Measurements from ENCODE around the gene SAA2.

The SAA2 gene

DNA sequence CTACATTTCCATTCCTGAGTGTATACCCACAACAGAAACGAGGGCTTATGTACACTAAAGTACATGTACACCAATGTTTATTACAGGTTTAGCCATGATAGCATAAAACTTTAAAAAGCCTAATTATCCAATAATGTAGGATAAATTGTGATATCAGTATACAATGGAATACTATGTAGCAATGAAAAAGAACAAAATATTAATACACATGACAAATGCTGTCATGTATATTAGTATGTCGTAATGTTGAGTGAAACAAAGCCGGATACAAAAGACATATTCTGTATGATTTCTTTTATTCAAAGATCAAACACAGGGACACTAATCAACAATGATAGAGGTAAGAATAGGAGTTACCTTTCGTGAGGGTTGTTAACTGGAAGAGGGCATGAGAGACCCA is 14.6 kb downstream of the SAA2 start:
- WGBS, 2 experiments: 87 to 95% methylated on average over 4 of the region's 4 CpGs
- no peak overlapping the region for H3K27ac ChIP-seq (ENCODE audit: insufficient read depth, low read depth, low read length, poor library complexity, severe bottlenecking)
- H3K36me3 ChIP-seq (ENCODE audit: control insufficient read depth, insufficient read depth, low read length): no peaks in the 10 kb centered on the region
- peaks cover 3% of the 10 kb centered on the region for H3K4me1 ChIP-seq (ENCODE audit: control insufficient read depth, insufficient read depth, low read length)
- no peaks in the 10 kb centered on the region for H3K27me3 ChIP-seq (ENCODE audit: control insufficient read depth, insufficient read depth, low read length, poor library complexity, severe bottlenecking)
- H3K4me3 ChIP-seq (ENCODE audit: insufficient read depth, low read depth, low read length): no peak overlapping the region
- no peaks in the 10 kb centered on the region for H3K9me3 ChIP-seq (ENCODE audit: control insufficient read depth, low read length)

DNA sequence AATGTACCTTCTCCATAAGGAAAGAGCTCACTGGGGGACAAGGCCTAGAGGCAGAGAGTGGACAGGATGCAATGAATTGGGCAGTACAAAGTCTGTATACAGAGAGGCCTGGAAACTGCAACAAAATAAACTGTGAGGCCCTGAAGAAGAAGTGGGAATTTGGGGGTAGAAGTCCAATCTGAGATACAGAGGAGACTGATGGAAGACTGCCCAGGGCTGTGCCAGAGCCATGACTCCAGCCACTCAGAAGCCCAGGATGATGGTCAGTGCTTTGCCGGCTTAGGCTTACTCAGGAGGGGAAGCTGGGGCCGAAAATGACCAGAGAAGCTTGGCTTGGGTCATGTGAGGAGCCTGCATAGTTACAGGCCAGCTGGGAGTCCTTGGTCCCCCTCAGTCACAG is 17.6 kb downstream of the SAA2 start:
- no peaks in the 10 kb centered on the region for H3K36me3 ChIP-seq (ENCODE audit: control insufficient read depth, insufficient read depth, low read length)
- H3K27me3 ChIP-seq (ENCODE audit: control insufficient read depth, insufficient read depth, low read length, poor library complexity, severe bottlenecking): no peaks in the 10 kb centered on the region
- no peak overlapping the region for H3K4me3 ChIP-seq (ENCODE audit: insufficient read depth, low read depth, low read length)
- H3K4me1 ChIP-seq (ENCODE audit: control insufficient read depth, insufficient read depth, low read length): peaks cover 3% of the 10 kb centered on the region
- 82 to 88% methylated on average over 2 of the region's 2 CpGs for WGBS, 2 experiments
- no peak overlapping the region for H3K27ac ChIP-seq (ENCODE audit: insufficient read depth, low read depth, low read length, poor library complexity, severe bottlenecking)
- H3K9me3 ChIP-seq (ENCODE audit: control insufficient read depth, low read length): no peaks in the 10 kb centered on the region

GRCh38 chr11:18229501-18229900 is 19.0 kb downstream of the SAA2 start:
- Histone ChIP-seq H3K4me3 (ENCODE audit: insufficient read depth, low read depth, low read length) (no peak overlapping the region), H3K4me1 (ENCODE audit: control insufficient read depth, insufficient read depth, low read length) (no peaks in the 10 kb centered on the region), H3K27me3 (ENCODE audit: control insufficient read depth, insufficient read depth, low read length, poor library complexity, severe bottlenecking) (no peaks in the 10 kb centered on the region), H3K9me3 (ENCODE audit: control insufficient read depth, low read length) (no peaks in the 10 kb centered on the region), H3K36me3 (ENCODE audit: control insufficient read depth, insufficient read depth, low read length) (no peaks in the 10 kb centered on the region), H3K27ac (ENCODE audit: insufficient read depth, low read depth, low read length, poor library complexity, severe bottlenecking) (no peak overlapping the region)
- WGBS, 2 experiments: 85 to 97% methylated on average over 2 of the region's 3 CpGs

DNA sequence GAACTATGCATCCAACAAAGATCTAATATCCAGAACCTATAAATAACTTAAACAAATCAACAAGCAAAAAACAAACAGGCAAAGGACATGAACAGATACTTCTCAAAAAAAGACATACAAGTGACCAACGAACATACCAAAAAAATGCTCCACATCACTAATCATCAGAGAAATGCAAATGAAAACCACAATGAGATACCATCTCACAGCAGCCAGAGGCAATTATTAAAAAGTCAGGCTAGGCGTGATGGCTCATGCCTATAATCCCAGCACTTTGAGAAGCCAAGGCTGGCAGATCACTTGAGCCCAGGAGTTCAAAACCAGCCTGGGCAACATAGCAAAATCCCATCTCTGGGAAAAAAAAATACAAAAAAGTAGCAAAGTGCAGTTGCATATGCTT is 22.6 kb downstream of the SAA2 start:
- no peaks in the 10 kb centered on the region for H3K9me3 ChIP-seq (ENCODE audit: control insufficient read depth, low read length)
- WGBS, 2 experiments: 75 to 81% methylated on average over 2 of the region's 2 CpGs
- H3K27me3 ChIP-seq (ENCODE audit: control insufficient read depth, insufficient read depth, low read length, poor library complexity, severe bottlenecking): no peaks in the 10 kb centered on the region
- H3K27ac ChIP-seq (ENCODE audit: insufficient read depth, low read depth, low read length, poor library complexity, severe bottlenecking): no peak overlapping the region
- H3K4me1 ChIP-seq (ENCODE audit: control insufficient read depth, insufficient read depth, low read length): no peaks in the 10 kb centered on the region
- H3K36me3 ChIP-seq (ENCODE audit: control insufficient read depth, insufficient read depth, low read length): no peaks in the 10 kb centered on the region
- H3K4me3 ChIP-seq (ENCODE audit: insufficient read depth, low read depth, low read length): no peak overlapping the region

DNA sequence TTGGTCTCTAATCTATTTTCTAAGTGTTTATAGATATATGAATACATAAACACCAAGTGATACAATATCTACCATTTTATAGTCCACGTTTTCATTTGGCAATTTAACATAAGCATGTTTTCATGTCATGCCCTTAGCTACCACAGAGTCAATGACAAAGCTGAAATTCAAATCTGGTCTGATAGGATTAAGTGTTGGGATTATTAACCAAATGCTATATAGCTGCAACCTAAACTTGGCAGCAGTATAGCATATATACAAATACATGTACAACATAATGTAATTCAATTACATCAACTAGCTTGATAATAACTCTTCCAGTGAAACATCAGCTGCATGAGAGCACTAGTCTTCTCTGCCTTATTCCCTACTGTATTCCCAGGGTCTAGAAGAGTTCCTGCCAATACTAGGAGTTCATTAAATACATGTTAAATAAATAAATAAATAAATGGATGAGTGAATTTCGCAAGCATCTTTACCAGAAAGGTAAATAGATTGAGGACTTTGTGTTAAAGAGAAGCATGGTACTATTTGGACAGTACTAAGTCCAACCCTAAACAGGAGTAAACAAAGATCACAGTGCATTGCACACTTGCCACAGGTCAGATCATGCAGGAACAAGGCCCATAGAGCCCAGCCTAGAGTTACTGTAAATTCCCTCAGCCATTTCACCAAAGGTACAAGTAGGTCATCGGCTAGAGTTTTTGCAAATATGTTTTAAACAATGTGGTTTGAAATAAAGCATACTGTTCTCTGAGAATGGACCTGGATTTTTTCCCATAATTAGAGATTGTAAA is 24.7 kb downstream of the SAA2 start:
- Histone ChIP-seq H3K27me3 (ENCODE audit: control insufficient read depth, insufficient read depth, low read length, poor library complexity, severe bottlenecking) (no peaks in the 10 kb centered on the region), H3K27ac (ENCODE audit: insufficient read depth, low read depth, low read length, poor library complexity, severe bottlenecking) (no peak overlapping the region), H3K36me3 (ENCODE audit: control insufficient read depth, insufficient read depth, low read length) (no peaks in the 10 kb centered on the region), H3K9me3 (ENCODE audit: control insufficient read depth, low read length) (no peaks in the 10 kb centered on the region), H3K4me3 (ENCODE audit: insufficient read depth, low read depth, low read length) (no peak overlapping the region), H3K4me1 (ENCODE audit: control insufficient read depth, insufficient read depth, low read length) (no peaks in the 10 kb centered on the region)
- WGBS, 2 experiments: 90 to 97% methylated on average over 2 to 3 of the region's 3 CpGs

DNA sequence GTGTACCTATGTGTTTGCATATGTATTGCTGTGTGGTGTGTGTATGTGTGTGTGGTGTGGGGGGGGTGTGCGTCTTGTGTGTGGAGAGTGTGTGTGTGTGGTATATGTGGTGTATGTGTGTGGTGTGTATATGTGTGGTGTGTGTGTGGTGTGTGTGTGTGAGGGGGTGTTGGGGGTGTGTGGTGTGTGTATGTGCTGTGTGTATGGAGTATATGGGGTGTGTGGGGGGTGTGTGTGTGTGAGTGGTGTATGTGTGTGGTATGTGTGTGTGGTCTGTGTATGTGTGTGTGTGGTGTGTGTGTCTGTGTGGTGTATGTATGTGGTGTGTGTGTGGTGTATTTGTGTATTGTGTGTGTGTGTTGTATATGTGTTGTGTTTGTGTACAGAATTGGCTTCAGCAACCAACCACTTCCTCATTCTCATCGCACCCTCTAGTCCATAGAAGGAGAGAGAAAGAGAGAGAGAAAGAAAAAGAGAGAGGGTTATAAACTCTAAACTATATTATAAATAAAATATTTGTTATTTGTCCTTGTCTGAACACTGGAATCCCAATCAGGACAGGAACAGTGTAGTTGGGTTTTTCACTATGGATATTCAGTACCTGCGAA is 25.6 kb downstream of the SAA2 start:
- 92 to 93% methylated on average over 2 of the region's 3 CpGs for WGBS, 2 experiments
- Histone ChIP-seq H3K9me3 (ENCODE audit: control insufficient read depth, low read length) (no peaks in the 10 kb centered on the region), H3K4me3 (ENCODE audit: insufficient read depth, low read depth, low read length) (no peak overlapping the region), H3K36me3 (ENCODE audit: control insufficient read depth, insufficient read depth, low read length) (no peaks in the 10 kb centered on the region), H3K4me1 (ENCODE audit: control insufficient read depth, insufficient read depth, low read length) (no peaks in the 10 kb centered on the region), H3K27me3 (ENCODE audit: control insufficient read depth, insufficient read depth, low read length, poor library complexity, severe bottlenecking) (no peaks in the 10 kb centered on the region), H3K27ac (ENCODE audit: insufficient read depth, low read depth, low read length, poor library complexity, severe bottlenecking) (no peak overlapping the region)

DNA sequence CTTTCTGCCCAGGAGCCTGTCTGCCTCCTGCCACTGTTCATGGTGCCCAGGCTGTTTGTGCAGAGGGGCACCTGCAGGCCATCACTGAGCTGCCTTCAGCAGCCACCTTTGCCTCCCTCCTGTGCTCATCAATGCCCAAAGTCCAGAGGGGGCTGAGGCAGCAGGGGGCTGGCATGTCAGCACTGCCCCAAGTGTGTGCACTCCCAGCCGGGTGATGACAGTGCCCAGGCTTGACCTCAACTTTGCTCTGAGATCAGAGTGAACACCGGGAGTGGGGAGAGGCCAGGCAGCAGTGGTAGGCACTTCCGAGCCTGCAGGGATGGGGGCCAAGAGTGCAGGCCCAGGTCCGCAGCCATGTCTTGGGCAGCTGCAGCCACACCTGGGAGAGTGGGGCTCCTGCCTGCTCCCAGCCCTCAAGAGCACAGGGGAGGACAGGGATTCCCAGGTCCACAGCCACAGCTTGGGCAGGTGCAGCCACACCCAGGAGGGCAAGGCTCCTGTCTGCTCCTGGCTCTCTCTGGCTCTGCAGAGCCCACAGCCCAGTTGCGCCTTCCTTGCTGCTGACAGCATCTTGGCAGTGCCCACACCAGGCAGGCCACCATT is 27.1 kb downstream of the SAA2 start:
- no peaks in the 10 kb centered on the region for H3K9me3 ChIP-seq (ENCODE audit: control insufficient read depth, low read length)
- H3K4me3 ChIP-seq (ENCODE audit: insufficient read depth, low read depth, low read length): no peak overlapping the region
- H3K36me3 ChIP-seq (ENCODE audit: control insufficient read depth, insufficient read depth, low read length): no peaks in the 10 kb centered on the region
- H3K27me3 ChIP-seq (ENCODE audit: control insufficient read depth, insufficient read depth, low read length, poor library complexity, severe bottlenecking): peaks cover 5% of the 10 kb centered on the region
- 91 to 94% methylated on average over 5 of the region's 5 CpGs for WGBS, 2 experiments
- no peak overlapping the region for H3K27ac ChIP-seq (ENCODE audit: insufficient read depth, low read depth, low read length, poor library complexity, severe bottlenecking)
- no peaks in the 10 kb centered on the region for H3K4me1 ChIP-seq (ENCODE audit: control insufficient read depth, insufficient read depth, low read length)

GRCh38 chr11:18209058-18209457 is 39.4 kb downstream of the SAA2 start:
- H3K36me3 ChIP-seq (ENCODE audit: control insufficient read depth, insufficient read depth, low read length): no peaks in the 10 kb centered on the region
- WGBS, 2 experiments: 96 to 97% methylated on average over 33 of the region's 33 CpGs
- no peaks in the 10 kb centered on the region for H3K4me1 ChIP-seq (ENCODE audit: control insufficient read depth, insufficient read depth, low read length)
- no peak overlapping the region for H3K4me3 ChIP-seq (ENCODE audit: insufficient read depth, low read depth, low read length)
- H3K9me3 ChIP-seq (ENCODE audit: control insufficient read depth, low read length): no peaks in the 10 kb centered on the region
- no peak overlapping the region for H3K27ac ChIP-seq (ENCODE audit: insufficient read depth, low read depth, low read length, poor library complexity, severe bottlenecking)
- H3K27me3 ChIP-seq (ENCODE audit: control insufficient read depth, insufficient read depth, low read length, poor library complexity, severe bottlenecking): no peaks in the 10 kb centered on the region

DNA sequence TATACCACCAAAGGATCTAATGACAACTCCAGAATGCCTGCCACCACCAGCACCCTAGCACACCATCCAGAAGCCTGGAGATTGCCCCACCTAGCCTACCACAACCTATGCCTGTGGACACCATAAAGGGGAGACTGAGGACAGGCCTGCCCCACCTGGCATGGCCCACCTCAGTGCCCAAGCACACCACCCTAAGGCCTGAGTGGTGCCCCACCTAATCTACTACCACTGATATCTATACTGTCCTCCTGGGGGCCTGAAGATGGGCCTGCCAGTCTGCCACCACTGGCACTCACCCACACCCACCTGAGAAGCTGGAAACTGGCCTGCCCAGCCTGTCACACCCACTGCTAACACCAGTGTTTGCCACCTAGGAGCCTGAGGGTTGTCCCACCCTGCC is 43.7 kb downstream of the SAA2 start:
- H3K4me3 ChIP-seq (ENCODE audit: insufficient read depth, low read depth, low read length): no peak overlapping the region
- no peak overlapping the region for H3K27ac ChIP-seq (ENCODE audit: insufficient read depth, low read depth, low read length, poor library complexity, severe bottlenecking)
- no peaks in the 10 kb centered on the region for H3K27me3 ChIP-seq (ENCODE audit: control insufficient read depth, insufficient read depth, low read length, poor library complexity, severe bottlenecking)
- no peaks in the 10 kb centered on the region for H3K36me3 ChIP-seq (ENCODE audit: control insufficient read depth, insufficient read depth, low read length)
- no peaks in the 10 kb centered on the region for H3K4me1 ChIP-seq (ENCODE audit: control insufficient read depth, insufficient read depth, low read length)
- H3K9me3 ChIP-seq (ENCODE audit: control insufficient read depth, low read length): no peaks in the 10 kb centered on the region

DNA sequence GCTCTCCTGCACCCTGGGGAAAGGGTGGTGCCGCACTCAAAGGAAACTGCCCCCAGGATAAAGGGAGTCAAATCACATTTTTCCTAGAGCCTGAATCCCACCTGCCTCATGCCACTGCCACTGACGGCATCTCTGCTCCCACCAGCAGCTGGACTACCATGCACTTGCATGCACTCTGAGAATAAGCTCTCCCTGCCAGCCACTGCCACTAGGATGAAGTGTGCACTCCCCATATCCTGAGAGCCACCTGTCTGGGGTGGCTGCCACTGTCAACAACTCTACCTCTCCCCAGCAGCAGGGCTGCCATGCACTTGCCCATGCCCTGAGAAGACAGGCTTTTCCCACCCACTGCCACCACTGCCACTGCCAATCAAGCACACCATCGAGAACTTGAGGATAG is 44.2 kb downstream of the SAA2 start:
- no peak overlapping the region for H3K4me3 ChIP-seq (ENCODE audit: insufficient read depth, low read depth, low read length)
- H3K27me3 ChIP-seq (ENCODE audit: control insufficient read depth, insufficient read depth, low read length, poor library complexity, severe bottlenecking): no peaks in the 10 kb centered on the region
- no peaks in the 10 kb centered on the region for H3K4me1 ChIP-seq (ENCODE audit: control insufficient read depth, insufficient read depth, low read length)
- WGBS, 2 experiments: 90 to 93% methylated on average over 3 of the region's 3 CpGs
- no peak overlapping the region for H3K27ac ChIP-seq (ENCODE audit: insufficient read depth, low read depth, low read length, poor library complexity, severe bottlenecking)
- no peaks in the 10 kb centered on the region for H3K9me3 ChIP-seq (ENCODE audit: control insufficient read depth, low read length)
- H3K36me3 ChIP-seq (ENCODE audit: control insufficient read depth, insufficient read depth, low read length): no peaks in the 10 kb centered on the region
